Measurements from ENCODE around the gene TPT1.
"Not testable (repeated sequence)": the region's sequence is repeated elsewhere in the genome, so short reads cannot be mapped to it uniquely, and the experiment has no call there.

The TPT1 gene

GRCh38 chr13:45341034-45341798, at the start of gene TPT1:
TPT1 (minus strand) TSS chr13:45341183; CDS start chr13:45341069, 114 bp downstream.
- DNase-seq (ENCODE audit: low read depth, low spot score) = peak; percentile 100

- DNase-seq (ENCODE audit: low read depth, low spot score) = not testable (repeated sequence)
Measured at GRCh38 chr13:45390348-45390747, 49.4 kb upstream of the TPT1 start.

- no peak for DNase-seq (ENCODE audit: low read depth, low spot score)
Measured at GRCh38 chr13:45388664-45389063, 47.7 kb upstream of the TPT1 start.

GRCh38 chr13:45386892-45387575, 46.1 kb upstream of the TPT1 start:
- DNase-seq (ENCODE audit: low read depth, low spot score) = not testable (repeated sequence)

- no peak for DNase-seq (ENCODE audit: low read depth, low spot score)
Measured at GRCh38 chr13:45385907-45386553, 45.0 kb upstream of the TPT1 start.

GRCh38 chr13:45385320-45385719, 44.3 kb upstream of the TPT1 start:
- no peak for DNase-seq (ENCODE audit: low read depth, low spot score)

GRCh38 chr13:45384474-45385174, 43.6 kb upstream of the TPT1 start:
- no peak for DNase-seq (ENCODE audit: low read depth, low spot score)

GRCh38 chr13:45382739-45383138, 41.8 kb upstream of the TPT1 start:
- not testable (repeated sequence) for DNase-seq (ENCODE audit: low read depth, low spot score)

GRCh38 chr13:45381196-45381595, 40.2 kb upstream of the TPT1 start:
- DNase-seq (ENCODE audit: low read depth, low spot score) = no peak

GRCh38 chr13:45380708-45381107, 39.7 kb upstream of the TPT1 start:
- not testable (repeated sequence) for DNase-seq (ENCODE audit: low read depth, low spot score)

GRCh38 chr13:45379516-45379915, 38.5 kb upstream of the TPT1 start:
- not testable (repeated sequence) for DNase-seq (ENCODE audit: low read depth, low spot score)

GRCh38 chr13:45378786-45379185, 37.8 kb upstream of the TPT1 start:
- DNase-seq (ENCODE audit: low read depth, low spot score) = not testable (repeated sequence)

GRCh38 chr13:45377314-45377713, 36.3 kb upstream of the TPT1 start:
- not testable (repeated sequence) for DNase-seq (ENCODE audit: low read depth, low spot score)

- DNase-seq (ENCODE audit: low read depth, low spot score) = not testable (repeated sequence)
Measured at GRCh38 chr13:45376651-45377050, 35.7 kb upstream of the TPT1 start.

GRCh38 chr13:45374917-45375316, 33.9 kb upstream of the TPT1 start:
- DNase-seq (ENCODE audit: low read depth, low spot score) = no peak

GRCh38 chr13:45373162-45373547, 32.2 kb upstream of the TPT1 start:
- DNase-seq (ENCODE audit: low read depth, low spot score) = no peak

GRCh38 chr13:45372189-45373161, 31.5 kb upstream of the TPT1 start:
- no peak for DNase-seq (ENCODE audit: low read depth, low spot score)

- peak; percentile 95 for DNase-seq (ENCODE audit: low read depth, low spot score)
Measured at GRCh38 chr13:45370922-45371406, 30.0 kb upstream of the TPT1 start.

GRCh38 chr13:45369116-45369515, 28.1 kb upstream of the TPT1 start:
- no peak for DNase-seq (ENCODE audit: low read depth, low spot score)

- DNase-seq (ENCODE audit: low read depth, low spot score) = no peak
Measured at GRCh38 chr13:45368571-45368970, 27.6 kb upstream of the TPT1 start.

GRCh38 chr13:45368005-45368404, 27.0 kb upstream of the TPT1 start:
- no peak for DNase-seq (ENCODE audit: low read depth, low spot score)
